ENCODE measurements around the gene HK1.
A peak's percentile ranks its signal among the peaks of the same experiment; 100 is the strongest.

DNA sequence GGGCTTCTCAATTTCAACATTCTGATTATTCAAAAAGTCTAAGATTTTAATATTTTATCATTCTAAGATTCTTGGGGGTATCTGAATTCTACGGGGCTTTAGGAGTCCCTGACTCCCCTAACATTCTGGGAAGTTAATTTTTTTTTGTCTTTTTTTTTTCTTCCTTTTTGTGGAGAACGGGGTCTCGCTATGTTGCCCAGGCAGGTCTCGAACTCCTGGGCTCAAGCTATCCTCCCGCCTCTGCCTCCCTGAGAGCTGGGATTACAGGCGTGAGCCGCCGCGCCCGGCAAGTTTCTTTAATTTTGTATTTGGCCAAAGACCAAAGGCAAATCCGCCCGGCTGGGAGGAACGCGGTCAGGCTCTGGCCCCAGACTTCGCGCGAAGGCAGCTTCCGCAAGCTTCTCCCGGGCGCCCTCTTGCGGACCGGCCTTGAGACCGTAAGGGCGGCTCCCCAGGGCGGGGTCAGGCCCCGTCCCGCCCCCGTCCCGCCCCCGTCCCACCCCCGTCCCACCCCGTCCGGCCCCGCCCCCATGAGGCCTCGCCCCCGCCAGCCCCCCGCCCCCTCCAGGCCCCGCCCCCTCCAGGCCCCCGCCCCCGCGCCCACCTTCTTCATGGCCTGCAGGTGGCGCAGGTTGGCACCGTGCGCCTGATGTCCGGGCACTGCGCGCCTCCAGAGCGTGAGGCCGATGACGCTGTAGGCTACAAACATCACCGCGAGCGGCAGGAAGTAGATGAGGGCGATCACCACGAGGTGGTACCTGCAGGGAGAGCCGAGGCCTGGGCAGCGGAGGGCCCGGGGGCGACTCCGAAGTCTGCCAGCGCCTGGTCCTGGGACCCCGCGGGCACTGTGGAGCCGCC is 130.3 kb downstream of the HK1 start:
- TF ChIP-seq CTCF (IDR thresholded peaks at IDR 0.05) (peak in 3 of 4 experiments; percentile 56 to 93 (median 60)), EP300 (IDR thresholded peaks at IDR 0.05) (no peak)

Data from gastroesophageal sphincter (tissue), 3 donors.